AG09319 (cell line): ENCODE results near the gene POLE.

ENCODE experiments used
- DNase-seq: peaks from one replicate; pipeline ENCODE4 v3.0.0-alpha.2; 2010; ENCODE audit warnings: low read depth; ENCODE audit errors: extremely low read depth
- CTCF ChIP-seq: IDR thresholded peaks from 2 replicates; pipeline ENCODE4 v1.5.1; 2011; ENCODE audit warnings: low read depth, mild to moderate bottlenecking, inconsistent platforms, low read length, moderate library complexity

The POLE gene

GRCh38 chr12:132717011-132717410 lies 29.9 kb upstream of the POLE start:
- no peak for TF ChIP-seq CTCF
- no peak for DNase-seq

GRCh38 chr12:132716356-132716755 lies 29.2 kb upstream of the POLE start:
- DNase-seq = no peak
- TF ChIP-seq CTCF = no peak

GRCh38 chr12:132715874-132716273 lies 28.7 kb upstream of the POLE start:
- DNase-seq = no peak
- TF ChIP-seq CTCF = no peak

GRCh38 chr12:132713123-132713522 lies 26.0 kb upstream of the POLE start:
- TF ChIP-seq CTCF = no peak

DNA sequence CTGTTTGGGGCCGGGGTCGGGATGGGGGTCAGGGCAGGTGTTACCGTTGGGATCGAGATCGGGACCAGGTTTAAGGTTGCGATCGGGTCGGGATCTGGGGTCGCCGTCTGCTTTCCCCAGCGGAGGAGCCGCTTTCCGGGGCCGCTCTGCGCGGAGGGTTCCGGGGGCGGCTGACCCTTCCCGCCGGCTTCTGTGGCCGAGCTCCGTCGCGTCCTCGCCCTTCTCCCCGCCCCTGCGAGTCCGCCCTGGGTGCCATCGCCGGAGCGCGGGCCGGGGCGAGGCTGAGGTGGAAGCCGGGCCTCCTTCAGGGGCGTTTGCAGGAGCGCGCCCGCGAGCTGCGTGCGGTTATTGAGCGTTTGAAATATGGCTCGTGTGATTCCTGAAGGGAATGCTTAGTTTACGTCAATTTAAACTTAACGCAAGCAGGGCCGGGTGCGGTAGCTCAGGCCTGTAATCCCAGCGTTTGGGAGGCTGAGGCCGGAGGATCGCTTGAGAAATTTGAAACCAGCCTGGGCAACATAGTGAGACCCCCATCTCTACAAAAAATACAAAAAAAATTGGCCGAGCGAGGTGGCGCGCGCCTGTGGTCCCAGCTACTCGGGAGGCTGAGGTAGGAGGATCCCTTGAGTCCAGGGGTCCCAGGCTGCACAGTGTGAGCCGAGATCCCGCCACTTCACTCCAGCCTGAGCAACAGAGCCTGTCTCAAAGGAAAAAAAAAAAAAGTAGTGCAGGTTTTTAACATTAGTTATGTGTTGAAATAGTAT lies 24.1 kb upstream of the POLE start:
- no peak for TF ChIP-seq CTCF
- DNase-seq = no peak

More at GRCh38 chr12:132713123-132713522, 26.0 kb upstream of the POLE start:
- no peak for DNase-seq

GRCh38 chr12:132710405-132711079 lies 23.4 kb upstream of the POLE start, which contains the start of gene PGAM5:
Gene PGAM5, plus strand, starts transcription at chr12:132710842. Its CDS starts 35 bp downstream, at chr12:132710877.
- no peak for DNase-seq
- TF ChIP-seq CTCF = no peak

- TF ChIP-seq CTCF = no peak
- DNase-seq = no peak
These were observed 22.9 kb upstream of the POLE start for GRCh38 chr12:132710043-132710404.
